Activated CD8-positive, alpha-beta memory T cell treated with anti-CD3 and anti-CD28 coated beads, Interleukin-2, amount 50 U/mL, for 24 hours (primary cell): ENCODE measurements around the gene UPF2.
A peak's percentile ranks its signal among the peaks of the same experiment; 100 is the strongest.
"Not testable (repeated sequence)": the region's sequence is repeated elsewhere in the genome, so short reads cannot be mapped to it uniquely, and the experiment has no call there.

Experiments used
- DNase-seq: peaks from one replicate; pipeline ENCODE4 v3.0.0-alpha.2; 2020; ENCODE audit errors: extremely low read depth

UPF2 gene

GRCh38 chr10:12036073-12036655, 6.4 kb downstream of the UPF2 start:
- no peak for DNase-seq

DNA sequence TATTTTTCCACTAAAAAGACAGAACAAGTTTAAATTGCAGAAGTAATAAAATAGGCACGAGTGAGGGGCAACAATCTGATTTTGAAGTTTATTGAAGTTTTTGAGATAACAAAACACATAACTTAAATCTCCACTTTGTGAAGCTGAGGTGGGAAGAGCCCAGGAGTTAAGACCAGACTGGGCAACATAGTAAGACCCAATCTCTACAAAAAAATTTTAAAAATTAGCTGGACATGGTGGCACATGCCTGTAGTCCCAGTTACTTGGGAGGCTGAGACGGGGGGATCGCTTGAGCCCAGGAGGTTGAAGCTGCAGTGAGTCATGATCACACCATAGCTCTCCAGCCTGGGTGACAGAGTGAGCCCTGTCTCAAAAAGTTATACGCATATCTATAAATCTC, 11.2 kb downstream of the UPF2 start:
- no peak for DNase-seq

DNA sequence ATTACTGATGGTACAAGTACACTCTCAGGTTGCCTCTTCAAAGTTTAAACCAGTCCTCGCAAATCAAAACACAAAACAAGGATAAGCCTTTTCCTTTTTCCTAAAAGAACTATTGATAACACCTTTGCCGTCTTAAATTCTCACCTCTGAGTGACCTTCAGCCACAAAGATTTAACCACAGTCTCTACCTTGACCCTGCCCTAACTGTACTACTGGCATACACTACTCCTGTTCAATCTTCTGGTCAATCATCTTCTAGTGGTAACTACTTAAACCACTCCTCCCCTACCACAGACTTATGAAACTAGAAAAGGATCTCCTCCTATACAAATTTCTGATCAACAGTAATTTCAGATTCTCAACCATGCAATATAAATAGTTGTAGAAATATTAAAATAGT, 15.1 kb downstream of the UPF2 start:
- no peak for DNase-seq

GRCh38 chr10:12025591-12025990, 17.0 kb downstream of the UPF2 start:
- no peak for DNase-seq

DNA sequence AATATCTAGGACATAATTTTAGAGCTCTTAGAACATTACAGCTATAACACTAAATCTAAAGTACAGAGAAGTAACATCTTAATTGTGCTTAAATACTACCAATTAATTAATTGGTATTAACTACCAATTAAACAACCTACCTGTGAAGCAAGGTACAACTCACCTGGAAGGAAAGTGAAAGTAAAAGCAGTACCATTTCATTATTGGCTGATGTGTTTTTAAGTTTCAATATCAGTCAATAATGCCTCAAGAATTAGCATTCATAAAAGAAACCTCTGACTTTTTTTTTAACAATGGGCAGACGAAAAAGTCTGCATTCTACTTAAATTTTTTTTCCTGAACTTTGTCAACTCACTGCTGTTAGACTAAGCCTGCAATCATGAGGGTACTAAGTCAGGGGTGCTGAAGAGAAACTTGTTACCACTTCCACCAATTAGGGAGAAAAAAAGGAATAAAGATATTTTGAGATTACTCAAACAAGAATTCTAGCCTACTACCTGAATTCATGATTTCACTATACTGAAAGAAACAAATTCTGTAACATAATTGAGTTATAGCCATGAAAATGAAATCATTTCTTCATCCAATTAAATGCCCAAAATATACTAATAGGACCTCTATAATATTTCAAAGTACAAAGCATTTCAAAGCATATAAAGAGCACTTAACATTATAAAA, 19.9 kb downstream of the UPF2 start:
- no peak for DNase-seq

DNA sequence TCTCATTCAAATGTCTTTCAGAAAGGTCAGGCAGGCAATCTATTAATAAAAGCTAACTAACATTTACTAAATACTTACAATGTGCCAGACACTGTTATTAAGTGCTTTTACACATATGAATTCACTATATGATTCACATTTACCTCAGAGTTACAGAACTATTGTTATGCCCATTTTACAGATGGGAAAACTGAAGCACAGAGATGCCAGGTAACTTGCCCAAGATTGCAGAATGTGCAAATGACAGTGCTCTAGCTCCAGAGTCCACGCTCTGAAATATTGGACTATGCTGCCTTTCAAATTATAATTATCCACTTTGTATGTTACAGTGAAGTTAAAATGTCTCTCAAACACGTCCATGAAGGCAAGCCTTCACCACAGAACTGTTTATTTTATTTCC, 22.0 kb downstream of the UPF2 start:
- DNase-seq: no peak

DNA sequence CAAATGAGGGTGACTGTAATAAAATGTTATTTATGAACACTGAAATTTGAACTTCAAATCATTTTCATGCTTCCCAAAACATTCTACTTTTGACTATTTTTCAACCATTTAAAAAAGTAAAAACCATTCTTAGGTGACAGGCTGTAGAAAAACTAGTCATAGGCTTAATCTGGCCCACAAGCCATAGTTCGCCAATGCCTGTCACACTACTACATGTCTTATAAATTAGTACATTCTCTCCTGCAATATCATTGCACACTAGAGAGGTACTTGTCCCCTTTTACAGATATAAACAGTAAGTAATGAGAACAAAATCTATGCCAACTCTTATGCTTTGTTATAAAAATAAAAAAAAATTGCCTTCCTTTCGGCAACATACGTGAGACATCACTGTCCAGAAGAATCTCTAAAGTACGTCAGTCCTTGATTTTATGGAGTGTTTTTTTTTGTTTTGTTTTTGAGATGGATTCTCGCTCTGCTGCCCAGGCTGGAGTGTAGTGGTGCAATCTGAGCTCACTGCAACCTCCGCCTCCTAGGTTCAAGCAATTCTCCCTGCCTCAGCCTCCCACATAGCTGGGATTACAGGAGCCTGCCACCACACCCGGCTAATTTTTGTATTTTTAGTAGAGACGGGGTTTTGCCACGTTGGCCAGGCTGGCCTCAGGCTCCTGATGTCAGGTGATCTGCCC, 23.2 kb downstream of the UPF2 start:
- DNase-seq: no peak

DNA sequence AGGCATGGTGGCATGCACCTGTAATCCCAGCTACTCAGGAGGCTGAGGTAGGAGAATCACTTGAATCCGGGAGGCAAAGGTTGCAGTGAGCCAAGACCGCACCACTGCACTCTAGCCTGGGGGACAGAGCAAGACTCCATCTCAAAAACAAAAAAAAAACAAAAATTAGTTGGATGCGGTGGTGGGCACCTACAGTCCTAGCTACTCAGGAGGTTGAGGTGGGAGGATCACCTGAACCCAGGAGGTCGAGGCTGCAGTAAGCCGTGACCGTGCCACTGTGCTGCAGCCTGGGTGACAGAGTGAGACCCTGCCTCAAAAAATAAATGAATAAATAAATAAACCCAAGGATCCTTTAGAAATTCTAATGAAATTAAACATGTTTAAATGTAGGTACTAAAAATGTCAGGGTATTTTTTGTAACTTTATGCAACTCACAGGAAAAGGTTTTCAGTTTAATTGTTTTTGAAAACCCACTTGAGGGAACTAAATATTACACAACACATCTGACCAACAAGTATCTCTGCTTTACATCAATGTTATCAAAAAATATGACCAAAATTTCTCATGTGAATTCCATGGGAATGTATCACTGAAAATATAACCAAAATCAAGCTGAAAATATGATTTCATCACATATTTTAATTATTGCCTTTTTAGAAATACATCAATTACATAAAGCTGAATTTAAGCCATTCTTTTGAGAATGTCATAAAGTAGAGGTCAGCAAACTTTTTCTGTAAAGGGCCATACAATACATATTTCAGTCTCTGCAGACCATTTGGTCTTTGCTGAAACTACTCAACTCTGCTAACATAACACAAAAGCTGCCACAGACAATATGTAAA, 23.9 kb downstream of the UPF2 start:
- no peak for DNase-seq

GRCh38 chr10:12013926-12014325, 28.7 kb downstream of the UPF2 start:
- DNase-seq: no peak

- DNase-seq: not testable (repeated sequence)
Measured at GRCh38 chr10:12013391-12013790, 29.2 kb downstream of the UPF2 start.

DNA sequence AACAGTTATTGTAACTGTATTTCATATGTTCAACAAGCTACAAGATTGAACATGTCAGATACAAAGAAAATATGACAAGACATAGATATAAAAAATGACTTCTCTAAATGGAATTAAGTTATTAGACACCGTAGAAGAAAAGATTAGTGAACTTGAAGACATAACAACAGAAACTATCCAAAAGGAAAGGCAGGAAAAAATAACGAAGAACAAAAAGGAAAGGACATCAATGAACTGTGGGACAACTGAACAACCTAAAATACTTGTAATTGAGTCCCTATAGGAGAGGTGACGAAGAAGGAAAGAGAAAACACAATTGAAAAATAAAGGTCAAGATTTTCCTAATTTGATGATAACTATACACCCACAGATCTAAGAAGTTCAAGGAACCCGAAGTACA, 32.3 kb downstream of the UPF2 start:
- DNase-seq: no peak

- not testable (repeated sequence) for DNase-seq
Measured at GRCh38 chr10:12008842-12009241, 33.8 kb downstream of the UPF2 start.

DNA sequence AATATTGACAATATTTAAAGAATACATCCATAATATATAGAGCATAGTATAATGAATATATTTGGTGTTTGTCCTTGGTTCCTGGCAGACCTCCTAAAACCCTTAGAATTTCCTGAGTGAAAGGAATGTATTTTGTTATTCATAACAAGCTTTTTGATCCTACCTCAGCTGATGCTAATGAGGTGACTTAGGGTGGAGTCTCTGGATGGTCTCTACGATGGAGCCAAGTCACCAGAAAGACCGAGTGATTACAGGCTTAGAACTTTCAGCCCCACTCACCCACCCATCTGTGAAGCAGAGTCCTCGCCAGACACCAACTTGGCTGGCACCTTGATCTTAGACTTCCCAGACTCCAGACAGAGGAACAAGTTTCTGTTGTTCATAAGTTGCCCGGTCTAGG, 35.9 kb downstream of the UPF2 start:
- DNase-seq: no peak

DNA sequence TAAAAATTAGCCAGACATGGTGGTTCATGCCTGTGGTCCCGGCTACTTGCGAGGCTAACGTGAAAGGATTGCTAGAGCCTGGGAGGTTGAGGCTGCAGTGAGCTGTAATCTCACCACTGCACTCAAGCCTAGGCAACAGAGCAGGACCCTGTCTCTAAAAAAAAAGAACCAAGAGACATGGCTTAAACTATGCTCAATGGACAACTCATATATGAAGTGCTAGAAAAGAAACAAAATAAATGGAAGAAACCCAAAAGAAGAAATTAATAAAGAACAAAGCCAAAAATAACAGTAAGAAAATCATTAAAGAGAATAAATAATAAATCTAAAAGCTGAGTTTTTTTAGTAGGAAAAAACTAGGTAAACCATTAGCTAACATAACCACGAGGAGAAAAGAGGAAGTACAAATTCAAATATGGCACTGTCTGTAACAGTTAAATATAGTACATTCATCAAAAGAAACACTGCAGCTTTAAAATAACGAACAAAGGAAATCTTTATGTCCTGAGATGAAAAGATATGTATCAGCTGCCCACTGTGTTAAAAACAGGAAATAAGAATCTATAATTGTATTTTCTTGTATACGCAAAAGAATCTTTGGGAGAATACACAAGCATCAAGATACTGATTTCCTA, 48.7 kb downstream of the UPF2 start:
- no peak for DNase-seq

GRCh38 chr10:11988924-11989323, 53.7 kb downstream of the UPF2 start:
- DNase-seq: no peak

DNA sequence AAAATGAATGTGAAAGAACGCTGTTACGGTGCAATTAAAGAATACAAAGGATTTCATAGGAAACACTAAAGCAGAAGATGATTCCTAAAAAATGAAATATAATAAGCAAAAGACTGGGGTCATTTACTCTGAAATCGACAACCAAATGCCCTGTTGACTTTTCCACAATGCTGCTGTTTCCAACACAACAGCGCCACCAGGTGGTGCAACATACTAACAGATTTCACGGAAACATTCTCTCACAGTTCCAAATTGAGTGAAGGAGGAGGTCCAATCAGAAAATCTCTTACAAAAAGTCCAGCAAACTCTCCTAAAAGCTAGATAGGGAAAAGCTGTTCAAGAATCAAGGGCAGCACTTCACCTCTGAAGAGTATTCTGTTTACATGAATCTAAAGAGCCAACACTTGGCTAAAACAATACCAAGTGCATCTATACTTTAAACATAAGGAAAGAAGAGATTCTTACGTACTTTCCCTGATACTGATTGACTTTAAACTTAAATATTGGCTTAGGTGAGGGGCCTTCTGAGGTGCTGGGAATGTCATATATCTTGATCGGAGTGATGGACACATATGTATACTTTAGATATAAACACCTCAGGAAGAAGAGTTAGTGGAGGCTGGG, 55.9 kb downstream of the UPF2 start:
- peak; percentile 26 for DNase-seq

DNA sequence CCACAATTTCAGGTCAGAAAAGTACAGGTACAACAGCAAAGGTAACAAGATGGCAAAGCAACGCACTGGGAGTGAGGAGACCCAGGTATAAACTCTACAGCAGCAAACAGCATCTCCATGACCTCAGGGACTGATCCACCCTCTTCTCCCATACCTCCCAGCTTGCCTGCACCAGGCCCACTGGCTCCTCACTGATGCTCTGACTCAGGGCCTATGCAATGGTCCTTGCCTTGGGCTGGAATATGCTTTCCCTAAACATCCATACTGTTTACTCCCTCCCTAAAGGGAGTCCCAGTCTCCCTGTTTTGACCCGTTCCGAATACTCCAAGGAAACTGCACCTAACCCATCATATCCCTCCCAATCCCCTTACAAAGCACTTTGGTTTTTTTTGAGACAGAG, 60.4 kb downstream of the UPF2 start:
- DNase-seq: no peak

GRCh38 chr10:11975795-11976194, 66.8 kb downstream of the UPF2 start:
- no peak for DNase-seq

- DNase-seq: not testable (repeated sequence)
Measured at GRCh38 chr10:11972523-11972922, 70.1 kb downstream of the UPF2 start.

DNA sequence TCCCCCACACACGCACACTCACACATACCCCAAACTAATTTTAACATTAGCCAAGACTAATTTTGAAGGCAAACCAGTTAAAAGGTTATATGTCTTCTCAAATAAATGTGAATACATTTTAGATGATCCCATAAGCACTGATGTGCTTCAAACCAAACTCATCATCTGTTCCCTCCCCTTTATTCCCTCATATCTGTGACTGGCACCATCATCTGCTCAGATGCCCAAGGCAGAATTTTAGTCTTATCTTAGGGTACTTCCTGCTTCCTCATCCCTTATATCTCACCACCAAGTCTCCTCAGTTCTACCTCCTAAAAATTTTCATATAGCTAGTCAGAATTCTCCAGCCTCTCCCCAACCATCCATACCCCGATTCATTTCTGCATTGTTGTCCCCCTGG, 80.4 kb downstream of the UPF2 start:
- DNase-seq: no peak

DNA sequence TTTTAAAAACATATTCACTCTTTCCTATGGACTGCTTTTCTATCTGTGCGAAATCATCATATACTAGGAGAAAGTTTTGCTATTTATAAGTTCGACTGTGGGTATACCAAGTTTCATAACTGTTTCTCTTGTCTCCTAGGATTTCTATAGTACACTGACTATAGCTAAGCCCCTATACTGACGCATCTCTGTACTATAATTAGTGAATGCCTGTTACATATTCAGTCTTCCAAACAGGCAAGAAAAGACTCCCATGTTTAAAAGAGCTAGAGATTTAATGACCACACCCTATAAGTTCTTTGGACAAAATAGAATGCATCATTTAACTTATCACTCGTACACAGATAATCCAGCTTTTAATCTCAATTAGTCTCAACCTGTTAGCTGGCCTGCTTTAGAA, 80.8 kb downstream of the UPF2 start:
- DNase-seq: no peak
